Measurements from ENCODE around the gene PMPCA.

PMPCA gene

GRCh38 chr9:136424750-136425362 lies 14.4 kb downstream of the PMPCA start:
- TF ChIP-seq CTCF (IDR thresholded peaks at IDR 0.05): no peak

DNA sequence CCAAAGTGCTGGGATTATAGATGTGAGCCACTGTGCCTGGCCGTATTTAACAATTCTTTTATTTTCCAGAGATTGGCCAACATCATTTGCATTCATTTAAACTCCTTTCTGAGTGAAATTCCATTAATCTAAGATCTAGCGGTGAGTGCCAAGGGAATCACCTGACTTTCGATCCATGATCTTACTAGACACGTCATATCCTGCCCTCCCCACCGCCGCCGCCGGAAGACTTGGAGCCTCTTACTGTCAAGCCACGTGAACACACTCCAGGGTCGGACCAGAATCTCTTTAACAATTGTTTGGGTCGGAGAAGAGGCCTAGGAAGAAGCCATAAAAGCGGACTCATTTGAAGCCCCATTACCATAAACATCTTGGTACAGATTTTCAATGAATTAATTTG lies 16.3 kb downstream of the PMPCA start:
- no peak for TF ChIP-seq CTCF (IDR thresholded peaks at IDR 0.05)

GRCh38 chr9:136429075-136429628 lies 18.7 kb downstream of the PMPCA start:
- no peak for TF ChIP-seq CTCF (IDR thresholded peaks at IDR 0.05)

DNA sequence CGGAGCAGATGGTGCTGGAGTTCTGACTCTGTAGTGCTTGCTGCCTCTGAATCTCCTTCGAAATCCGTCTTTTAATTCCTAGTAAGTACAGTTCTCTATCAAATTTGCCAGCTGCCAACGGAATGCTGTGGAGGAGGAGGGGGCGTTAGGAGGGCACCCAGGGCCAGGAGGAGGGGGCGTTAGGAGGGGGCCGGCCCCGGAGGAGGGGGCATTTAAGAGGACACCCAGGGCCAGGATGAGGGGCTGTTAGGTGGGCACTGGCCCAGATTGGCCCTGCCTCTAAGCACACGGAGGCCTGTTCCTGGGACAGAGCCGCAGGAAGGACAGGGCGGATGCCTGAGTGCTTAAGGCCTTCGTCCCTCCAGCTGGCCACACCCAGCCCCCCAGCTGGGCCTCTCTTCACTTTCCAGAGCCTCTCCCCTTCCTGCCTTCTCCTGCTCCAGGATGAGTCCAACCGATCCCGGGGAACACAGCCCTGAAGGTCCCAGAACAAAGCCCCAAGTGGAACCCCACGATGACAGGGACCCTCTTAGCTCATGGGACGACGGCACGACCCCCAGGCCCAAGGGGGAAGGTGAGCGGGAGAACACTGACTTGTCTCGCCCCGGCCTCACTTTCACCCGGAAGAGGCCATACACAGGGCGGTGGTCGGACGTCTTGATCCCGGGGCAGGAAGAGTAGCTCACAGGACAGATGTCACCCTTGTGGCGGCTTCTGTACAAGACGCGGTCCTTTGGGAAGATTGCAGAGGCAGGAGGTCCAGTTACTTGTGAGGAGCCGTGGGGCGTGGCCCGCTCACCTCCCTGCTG lies 19.4 kb downstream of the PMPCA start:
- TF ChIP-seq CTCF (IDR thresholded peaks at IDR 0.05): no peak

DNA sequence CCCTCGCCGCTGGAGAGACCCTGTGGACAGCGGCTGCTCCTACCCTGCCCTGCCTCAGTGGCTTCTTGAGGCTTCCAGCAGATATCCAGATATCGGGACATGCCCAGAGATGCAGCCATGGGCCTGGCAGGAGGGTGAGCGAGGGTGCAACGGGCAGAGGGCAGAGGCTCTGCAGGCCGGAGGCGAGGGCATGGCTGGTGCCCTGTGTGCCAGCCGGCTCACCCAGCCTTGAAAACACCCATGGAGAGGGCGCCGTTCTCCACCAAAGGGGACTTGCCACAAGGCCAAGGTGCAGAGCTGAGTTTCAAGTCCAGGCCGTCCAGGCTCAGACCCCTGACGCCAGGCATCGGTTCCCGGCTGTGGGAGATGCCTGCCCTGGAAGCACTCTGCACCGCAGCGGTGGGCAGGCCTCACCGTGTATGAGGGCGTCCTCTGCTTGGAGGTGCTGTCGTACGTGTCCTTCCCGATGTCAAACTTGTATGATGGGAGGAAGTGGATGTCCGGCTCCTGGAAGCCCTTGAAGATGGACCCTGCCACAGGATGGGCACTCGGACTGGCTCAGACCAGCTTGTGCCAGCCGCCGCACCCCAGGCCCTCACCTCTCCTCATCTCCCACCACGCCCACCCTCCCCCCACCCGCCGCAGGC lies 20.3 kb downstream of the PMPCA start:
- no peak for TF ChIP-seq CTCF (IDR thresholded peaks at IDR 0.05)

- TF ChIP-seq CTCF (IDR thresholded peaks at IDR 0.05): no peak
These were observed 21.4 kb downstream of the PMPCA start for GRCh38 chr9:136431782-136432350.

GRCh38 chr9:136432591-136432990 lies 22.1 kb downstream of the PMPCA start:
- TF ChIP-seq CTCF (IDR thresholded peaks at IDR 0.05): no peak
